HuH-7.5 (cell line): ENCODE data around the gene GLI3.
A peak's percentile ranks its signal among the peaks of the same experiment; 100 is the strongest.

ENCODE experiments used
- DNase-seq: peaks from one replicate; pipeline ENCODE4 v3.0.0; 2011; ENCODE audit warnings: low spot score

GLI3 gene

DNA sequence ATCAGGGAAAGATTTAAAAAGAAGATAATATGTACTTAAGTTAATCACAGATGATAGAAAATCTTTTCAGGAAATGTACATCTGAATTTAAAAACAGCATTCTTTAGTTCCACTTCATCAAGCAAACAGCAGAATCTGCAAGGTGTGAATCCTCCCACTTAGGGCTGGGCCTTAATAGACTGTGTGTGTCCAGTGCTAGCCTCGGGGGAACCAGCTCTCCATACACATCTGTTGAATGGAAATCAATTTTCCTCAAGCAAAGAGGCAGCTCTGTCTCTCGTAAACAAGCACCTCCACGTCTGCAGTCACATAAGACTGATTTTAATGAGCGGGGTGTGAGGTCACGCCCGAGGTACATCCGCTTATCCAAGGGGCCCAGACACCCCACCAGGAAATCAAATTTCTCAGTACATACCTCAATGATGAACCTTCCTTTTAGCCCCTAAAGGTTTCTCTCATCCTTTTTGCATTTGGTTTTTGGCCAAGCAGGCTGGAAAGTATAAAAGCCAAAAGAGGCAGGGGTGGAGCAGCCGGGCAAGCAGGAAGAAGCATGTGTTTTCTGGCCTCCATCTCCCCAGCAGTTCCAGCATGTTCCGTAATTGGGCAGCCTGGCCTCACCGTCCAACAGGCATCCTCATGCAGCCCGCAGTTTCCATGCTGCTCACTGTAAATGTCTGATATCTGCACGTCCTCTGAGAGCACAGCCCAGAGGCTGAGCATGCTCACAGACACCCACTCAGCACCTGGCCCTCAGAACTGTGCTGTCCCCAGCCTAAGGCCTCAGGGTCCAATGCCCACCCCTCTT, 131.3 kb downstream of the GLI3 start:
- no peak for DNase-seq

DNA sequence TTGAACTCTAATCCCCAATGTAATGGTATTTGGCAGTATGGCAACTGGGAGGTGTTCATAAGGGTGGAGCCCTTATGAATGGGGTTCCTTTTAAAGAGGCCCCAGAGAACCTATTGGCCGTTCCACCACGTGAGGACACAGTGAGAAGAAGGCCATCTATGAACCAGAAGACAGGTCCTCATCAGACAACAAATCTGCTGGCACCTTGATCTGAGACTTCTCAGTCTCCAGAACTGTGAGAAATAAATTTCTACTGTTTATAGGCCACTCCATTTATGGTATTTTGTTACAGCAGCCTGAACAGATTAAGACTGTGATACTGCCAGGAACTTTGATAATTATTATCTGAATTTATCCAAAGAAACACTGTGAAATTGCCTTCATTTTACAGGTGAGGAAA, 132.3 kb downstream of the GLI3 start:
- DNase-seq = no peak

DNA sequence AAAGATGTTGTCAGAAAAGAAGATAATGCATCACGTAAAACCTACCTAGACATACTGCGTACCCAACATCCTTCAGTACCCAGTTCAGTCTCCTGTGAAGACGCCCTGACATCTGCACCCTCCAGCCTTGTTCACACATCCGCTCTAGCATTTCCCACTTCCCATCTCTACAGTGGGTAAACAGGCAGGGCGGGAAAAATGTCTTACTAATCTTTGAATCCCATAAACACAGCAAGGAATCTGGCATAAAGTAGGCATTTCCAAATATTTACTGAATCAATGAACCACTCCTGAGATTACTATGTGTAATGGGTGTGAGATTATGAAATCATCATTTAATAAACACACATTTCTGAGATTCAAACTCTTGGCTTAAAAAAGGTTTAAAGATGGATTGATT, 132.8 kb downstream of the GLI3 start:
- DNase-seq = no peak

DNA sequence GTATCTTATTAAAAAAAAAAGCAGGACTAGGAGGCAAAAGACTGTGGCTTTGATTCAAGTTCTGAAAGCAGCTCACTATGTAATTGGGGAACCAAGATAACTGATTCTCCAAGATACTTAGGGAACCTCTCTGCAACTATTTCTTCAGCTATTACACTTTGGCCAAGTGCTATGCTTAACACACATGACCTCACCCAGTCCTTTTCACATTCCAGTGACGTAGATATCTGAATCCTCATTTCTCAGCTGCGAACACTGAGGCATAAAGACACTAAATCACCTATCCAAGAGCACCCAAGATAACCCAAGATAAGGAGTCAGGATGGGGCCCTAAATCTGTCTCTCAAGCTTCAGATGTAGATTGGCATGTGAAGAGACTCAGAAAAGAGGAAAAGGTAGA, 133.6 kb downstream of the GLI3 start:
- no peak for DNase-seq

DNA sequence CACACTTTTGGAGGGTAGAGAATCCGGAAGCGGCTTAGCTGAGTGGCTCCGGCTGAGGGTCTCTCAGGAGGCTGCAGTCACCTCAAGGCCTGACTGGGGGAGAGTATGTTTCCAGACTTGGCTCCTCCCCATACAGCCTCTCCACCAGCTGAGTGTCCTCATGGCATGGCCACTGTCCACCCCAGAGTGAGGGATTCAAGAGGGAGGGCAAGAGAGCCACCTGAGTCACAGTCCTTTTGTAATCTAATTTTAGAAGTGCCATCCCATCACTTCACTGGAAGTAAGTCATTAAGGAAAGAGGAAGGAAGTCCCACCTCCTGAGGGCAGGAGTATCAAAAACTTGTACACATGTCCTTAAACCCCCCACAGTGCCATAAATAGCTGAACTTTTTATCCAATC, 134.0 kb downstream of the GLI3 start:
- DNase-seq = no peak

DNA sequence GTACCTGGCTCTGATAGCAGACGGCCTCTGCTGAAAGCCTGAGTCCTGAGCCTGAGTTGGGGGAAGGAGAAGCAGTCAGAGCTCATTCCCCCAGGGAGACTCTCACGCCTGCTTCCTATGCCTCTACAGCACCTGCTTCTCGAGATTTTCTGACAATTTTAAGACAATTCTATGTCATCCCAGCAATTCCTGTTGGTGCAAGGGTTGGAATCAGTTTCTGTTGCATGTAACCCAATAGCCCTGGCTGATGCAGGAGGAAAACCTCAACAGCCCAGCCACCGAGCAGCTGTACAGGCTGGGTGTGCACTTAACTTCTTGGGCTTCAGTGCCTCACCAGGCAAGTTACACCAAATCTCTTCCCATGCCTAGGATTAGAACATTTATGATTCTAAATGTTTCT, 134.7 kb downstream of the GLI3 start:
- no peak for DNase-seq

DNA sequence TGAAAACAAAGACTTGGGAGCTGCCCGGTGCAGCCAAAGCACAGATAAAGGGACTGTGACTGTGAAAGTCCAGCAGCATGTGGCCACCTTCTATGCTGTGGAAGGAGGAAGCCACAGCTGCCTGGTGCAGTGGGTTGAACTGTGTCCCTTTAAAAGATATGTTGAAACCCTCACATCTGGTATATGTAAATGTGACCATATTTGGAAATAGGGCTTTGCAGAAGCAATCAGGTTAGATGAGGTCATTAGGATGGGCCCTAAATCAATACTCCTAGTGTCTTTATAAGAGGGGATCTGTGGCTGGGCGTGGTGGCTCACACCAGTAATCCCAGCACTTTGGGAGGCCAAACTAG, 136.9 kb downstream of the GLI3 start:
- no peak for DNase-seq

DNA sequence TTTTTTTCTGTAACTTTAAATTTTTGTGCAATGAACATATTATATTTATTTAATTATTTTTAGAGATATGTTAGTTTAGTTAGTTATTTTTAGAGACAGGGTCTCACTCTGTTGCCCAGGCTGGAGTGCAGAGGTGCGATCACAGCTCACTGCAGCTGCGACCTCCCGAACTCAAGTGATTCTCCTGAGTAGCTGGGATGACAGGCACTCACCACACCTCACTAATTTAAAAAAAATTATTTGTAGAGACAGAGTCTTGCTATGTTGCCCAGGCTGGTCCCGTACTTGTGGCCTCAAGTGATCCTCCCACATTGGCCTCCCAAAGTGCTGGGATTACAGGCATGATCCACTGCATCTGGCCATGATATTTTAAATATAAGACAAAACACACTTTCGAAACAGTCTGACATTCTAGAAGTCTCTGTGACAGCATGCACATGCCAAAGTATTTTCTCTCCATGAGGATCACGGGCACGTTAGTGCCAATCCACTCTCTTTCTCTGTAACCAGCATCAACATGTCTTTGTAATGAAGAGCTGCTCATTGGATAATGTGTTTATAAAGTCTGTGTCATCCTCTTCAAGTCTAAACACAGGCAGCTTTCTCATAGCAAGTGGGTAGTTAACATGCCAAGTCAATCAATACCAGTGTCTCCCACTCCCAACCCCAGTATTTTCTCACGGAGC, 137.4 kb downstream of the GLI3 start:
- no peak for DNase-seq

DNA sequence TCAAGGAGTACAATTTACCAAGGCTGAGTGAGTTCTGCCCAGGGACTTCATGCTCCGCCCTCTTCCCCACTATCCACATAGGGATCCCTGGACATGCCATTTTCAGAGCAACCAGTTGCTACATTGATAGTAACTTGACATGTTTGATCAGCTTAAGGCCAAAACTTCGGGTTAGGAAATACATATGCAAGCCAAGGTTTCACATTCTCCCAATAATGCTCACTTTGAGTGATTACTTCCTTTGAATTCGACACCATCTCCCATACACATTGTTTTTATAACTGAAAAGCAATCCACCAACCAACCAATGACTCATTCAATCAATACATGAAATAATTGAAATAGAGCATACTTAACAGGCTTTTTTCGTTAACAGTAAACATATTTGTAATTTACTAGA, 137.9 kb downstream of the GLI3 start:
- no peak for DNase-seq

DNA sequence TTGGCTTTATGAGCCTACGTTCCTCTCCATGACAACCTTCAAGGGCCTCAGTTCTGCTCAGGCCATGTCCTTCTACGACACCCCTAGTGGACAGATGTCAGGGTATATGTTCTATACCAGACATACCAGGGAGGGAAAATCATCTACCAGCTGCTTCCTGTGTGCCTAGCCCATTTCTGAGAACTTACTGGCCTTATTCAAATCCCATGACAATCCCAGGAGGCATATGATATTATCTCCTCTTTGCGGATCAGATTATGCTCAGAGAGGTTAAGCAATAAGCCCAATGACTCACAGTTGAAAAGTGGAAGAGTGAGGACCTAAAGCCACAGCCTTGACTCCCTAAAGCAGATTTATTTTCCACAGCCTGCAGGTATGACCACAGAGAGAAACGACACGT, 139.3 kb downstream of the GLI3 start:
- DNase-seq = no peak

DNA sequence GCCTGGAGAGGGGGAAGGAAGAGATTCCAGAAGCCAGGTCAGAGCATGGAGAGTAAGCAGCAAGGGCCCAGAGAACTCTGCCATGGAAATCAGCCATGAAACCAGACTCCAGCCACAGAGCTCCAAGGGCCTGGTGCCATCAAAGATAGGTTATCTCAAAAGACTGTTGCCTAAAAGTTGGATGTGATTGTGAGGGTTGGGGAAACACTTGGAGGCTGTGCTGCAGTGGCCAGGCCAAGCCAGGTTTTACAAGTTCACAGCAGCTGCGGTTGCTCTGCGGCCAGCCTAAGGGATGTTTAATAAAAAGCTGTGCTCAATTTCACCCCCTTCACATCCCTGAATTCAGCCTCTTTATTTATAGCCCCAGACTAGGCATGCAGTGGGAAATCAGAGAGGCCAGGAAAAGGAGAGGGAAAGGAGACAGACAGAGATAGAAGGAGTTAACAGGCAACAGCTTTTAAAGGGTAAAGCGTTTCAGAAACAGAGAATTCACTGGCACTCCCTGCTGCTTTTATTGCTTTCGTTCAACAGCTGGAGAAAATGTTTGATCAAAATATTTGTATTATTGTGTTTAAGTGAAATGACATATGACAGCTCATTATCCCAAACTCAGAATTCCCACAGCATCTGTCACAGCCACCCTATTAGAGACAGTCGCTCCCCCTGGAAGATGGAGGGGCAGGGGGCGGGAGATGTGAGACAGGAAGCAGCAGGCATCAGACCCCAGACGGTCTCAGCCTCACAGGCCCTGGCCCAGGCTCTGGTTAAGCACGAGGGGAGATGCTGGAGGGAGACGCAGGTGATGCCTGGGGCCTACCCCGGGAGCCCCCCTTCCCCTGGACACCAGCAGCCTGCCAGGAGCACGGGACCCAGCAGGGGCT, 140.1 kb downstream of the GLI3 start:
- no peak for DNase-seq

DNA sequence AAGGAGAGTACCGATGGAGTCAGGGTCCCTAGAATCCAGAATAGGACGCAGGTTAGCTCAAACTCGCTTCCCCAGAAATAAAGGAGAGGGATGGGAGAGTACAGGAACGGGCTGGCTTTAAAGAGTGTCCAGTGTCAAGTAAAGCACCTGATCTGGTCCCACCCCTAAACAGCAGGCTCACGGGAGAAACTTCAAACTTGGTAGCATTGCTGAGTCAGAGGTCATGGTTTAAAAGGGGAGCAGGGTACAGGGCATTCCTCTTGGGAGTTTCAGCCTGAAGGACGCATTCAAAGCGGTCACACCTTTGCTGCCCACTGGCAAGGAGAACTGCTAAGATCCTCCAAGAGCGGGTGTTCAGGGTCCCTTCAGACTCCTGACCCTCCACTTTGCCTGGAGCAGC, 140.7 kb downstream of the GLI3 start:
- no peak for DNase-seq

DNA sequence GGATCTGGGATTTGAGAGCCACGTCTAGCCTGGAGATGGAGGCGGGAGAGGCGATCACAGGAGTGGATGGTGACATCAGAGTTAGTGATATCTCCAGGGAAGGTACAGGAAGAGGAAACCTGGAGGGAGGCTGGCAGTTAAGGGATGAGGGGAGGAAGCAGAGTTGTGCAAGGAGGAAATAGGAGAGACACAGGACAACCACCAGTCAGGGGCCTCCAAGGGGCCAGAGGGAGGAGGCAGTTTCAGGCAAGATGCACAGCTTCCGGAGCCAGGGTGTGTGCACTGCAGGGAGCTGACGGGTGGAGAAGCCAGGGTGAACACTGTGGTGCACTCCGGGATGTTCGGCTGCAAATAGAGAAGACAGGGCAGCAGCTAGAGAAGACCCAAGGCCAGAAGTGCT, 141.2 kb downstream of the GLI3 start:
- DNase-seq = no peak

DNA sequence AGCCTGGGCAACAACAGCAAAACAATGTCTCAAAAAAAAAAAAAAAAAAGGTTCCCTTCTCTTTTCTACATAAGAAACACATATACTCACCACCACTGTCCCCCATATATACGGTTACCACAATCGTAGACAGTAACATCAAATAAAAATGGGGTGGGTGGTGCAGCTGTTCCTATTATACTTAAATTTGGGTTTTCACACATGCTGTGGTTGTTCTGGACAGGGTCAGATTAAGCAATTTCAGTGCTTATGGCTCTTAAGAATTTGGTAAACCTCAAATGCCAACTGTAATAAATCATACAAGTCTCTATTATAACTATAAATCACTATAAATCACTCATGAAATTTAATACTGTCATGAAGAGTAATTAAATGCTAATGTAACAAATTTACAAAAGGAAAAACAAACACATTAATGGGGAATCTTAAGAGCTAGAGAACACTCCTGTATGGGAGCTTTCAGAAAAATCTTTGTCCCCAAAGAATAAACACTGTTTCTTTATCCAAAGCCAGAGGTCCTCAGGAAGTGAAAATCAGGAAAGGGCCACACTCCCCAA, 143.6 kb downstream of the GLI3 start:
- DNase-seq = no peak

DNA sequence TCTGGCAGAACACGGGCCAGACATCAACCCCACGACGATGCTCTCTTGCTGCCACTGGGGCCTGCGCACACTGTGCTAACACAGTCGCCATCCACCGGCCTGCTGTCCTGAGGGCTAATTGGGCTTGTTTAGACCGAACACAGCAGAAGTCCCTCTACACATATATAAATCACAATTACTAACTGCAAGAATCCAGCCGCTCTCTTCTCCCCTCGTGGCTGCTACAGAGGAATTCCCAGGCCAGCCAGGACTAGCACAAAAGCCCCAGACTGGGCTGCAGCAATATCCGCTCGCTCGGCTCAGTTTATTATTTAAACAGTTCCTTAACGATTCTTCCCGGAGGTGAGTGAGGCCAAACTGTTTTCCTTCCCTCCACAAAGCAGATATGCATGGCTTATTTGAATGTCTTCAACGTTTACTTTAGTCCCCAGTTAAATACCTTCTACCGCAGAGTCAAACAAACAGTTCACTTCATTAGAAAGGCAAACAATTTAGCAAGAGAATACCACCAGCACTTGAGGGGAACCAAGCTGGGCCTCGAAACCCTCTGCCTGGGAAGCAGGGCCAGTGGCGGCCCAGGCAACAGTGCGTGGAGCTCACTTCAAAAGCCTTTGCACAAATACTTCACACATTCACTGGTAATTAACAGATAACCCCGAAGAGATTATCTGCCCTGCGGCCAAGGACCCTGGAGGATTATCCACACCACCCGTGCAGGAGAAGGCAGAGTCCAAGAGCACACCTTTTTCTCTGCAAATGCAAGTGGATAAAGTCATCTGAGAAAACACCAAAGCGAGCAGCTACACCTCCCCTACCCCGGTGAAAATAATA, 145.3 kb downstream of the GLI3 start:
- DNase-seq = peak; percentile 27

DNA sequence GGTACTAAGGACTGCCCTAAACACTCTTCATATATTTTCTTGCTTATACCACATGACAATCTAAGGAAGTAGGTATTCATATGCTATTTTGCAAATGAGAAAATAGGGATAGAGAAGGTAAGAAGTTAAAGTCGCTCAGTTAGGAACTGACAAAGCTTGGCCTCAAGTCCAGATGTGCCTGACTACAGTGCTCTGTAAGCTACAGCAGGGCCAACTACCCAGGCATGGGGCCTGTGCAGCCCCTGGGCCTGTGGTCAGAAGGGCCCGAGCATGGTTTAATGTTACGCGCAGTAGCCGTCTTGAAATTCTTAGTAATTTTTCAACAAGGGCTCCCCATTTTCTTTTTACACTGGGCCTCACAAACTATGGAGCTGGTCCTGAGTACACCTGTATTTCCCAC, 146.2 kb downstream of the GLI3 start:
- DNase-seq = no peak

DNA sequence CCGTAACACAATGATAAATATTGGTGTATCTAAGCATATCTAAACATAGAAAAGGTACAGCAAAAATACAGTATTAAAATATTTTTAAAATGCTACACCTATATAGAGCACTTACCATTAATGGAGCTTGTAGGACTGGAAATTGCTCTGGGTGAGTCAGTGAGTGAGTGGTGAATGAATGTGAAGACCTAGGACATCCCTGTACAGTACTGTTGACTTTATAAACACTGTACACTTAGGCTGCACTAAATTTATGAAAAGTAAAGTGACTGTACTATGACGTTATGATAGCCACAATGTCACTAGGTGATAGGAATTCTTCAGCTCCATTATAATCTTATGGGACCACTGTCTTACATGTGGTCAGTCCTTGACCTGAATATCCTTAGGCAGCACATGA, 147.0 kb downstream of the GLI3 start:
- DNase-seq = no peak

DNA sequence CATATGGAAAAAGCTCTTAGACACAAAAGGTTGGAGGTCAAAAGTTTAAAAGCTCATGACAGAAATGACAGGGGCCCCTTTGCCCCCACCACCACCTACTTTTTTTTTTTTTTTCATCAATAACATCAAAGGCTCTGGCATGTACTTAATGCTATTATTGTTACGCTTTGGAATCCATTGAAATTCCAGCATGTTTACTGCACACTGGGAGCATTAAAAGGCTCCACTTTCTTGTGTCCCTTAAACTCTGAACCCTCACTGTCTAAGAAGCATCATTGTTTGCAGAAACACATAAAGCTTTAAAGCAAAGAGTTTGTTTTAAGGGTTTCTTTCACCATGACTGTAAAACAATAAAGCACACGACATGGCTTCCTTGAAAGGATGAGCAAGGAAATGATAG, 149.4 kb downstream of the GLI3 start:
- no peak for DNase-seq

DNA sequence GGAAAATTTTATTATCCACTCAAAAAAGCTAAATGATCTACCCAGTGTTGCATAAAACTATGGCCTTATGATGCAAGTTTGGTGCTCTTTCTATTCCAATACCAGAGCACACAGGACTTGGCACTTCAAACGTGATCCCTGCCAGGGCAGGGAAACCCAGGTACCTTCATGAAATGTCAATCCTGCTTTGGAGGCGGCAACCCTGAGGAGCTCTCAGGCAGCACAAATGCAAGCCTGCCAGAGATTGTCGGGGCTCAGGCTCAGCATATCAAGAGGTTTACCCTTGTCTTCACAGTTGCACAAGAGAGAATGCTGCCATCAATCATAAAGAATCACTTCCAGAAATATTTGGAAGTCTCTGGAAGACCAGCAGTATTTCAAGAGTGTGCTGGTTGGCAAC, 151.5 kb downstream of the GLI3 start:
- DNase-seq = no peak

DNA sequence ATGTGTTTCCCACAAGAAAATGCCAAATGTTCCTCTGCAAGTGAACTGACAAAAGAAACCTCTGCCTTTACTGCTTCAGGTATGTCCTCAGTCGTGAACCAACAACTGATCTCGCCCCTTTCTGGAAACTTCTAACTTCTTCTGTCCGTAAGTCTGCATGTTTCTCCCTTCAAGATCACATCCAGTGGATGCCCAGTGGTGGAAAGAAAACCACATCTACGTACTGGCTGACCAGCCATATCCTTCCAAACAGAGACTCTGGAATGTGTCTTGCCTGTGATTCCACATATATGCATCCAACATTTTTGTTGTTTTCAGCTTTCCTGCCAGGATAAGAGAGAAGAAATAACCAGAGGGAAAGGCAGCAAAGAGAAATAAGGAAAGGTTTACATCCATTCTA, 152.7 kb downstream of the GLI3 start:
- DNase-seq = no peak

DNA sequence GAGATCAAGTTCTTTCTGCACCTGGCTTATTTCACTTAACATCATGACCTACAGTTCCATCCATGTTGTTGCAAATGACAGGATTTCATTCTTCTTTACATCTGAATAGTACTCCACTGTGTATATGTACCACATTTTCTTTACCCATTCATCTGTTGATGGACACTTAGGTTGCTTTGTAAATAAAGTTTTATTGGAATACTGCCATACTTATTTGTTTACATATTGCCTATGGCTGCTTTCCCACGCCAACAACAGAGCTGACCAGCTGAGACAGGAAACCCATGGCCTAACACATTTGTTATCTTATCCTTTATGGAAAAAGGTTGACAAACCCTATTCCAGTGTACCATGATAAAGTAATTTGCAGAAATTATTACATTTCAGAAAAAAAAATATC, 153.7 kb downstream of the GLI3 start:
- no peak for DNase-seq

DNA sequence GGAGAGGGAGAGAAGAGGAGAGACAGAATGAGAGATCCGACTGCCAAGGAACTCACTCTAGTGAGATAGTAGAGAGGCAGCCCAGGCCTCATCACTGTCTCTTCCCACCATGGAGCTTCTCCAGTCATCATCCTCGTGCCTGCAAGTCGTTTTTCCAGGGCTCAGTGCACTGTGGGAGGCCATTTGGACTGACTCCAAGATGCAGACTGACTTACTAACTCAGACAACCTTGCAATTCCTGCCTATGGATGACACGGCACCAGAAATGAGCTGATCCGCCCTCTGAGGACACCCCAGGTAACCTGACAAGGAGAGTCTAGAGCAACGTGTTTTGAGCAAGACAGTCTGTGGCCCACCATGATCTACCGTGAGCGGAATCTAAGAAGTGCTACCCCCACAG, 154.9 kb downstream of the GLI3 start:
- DNase-seq = no peak
